WI38 (cell line): Measurements from ENCODE around the gene SERPINE3.

ENCODE experiments used
- H3K4me3 ChIP-seq: 2 replicates; pipeline ENCODE4 v1.5.1; 2011; ENCODE audit warnings: low read depth, mild to moderate bottlenecking, control low read depth, low read length
- TF ChIP-seq, protein P1 (sequence below): IDR thresholded peaks from 2 replicates; pipeline ENCODE4 v1.5.1; 2012; ENCODE audit warnings: low read depth, mild to moderate bottlenecking, control low read depth, low read length

The SERPINE3 gene

DNA sequence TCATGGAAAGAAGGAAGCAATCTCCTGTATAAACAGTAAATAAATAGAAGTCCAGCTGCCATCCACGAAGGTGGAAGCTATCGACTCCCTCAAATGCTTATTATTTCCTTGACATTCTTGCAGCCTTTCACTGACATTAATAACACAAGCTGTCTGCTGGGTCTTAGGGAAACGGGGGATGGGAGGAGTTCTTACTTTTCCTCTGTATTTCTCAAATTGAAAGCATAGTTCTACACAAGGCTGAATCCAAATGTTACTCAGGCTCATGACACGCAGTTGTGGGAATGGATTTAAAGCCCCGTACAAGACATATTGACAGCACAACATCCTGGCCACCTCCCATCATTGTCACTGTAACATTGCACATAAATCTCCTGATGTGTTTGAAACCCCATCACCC is 4.0 kb downstream of the SERPINE3 start:
- TF ChIP-seq, protein P1, sequence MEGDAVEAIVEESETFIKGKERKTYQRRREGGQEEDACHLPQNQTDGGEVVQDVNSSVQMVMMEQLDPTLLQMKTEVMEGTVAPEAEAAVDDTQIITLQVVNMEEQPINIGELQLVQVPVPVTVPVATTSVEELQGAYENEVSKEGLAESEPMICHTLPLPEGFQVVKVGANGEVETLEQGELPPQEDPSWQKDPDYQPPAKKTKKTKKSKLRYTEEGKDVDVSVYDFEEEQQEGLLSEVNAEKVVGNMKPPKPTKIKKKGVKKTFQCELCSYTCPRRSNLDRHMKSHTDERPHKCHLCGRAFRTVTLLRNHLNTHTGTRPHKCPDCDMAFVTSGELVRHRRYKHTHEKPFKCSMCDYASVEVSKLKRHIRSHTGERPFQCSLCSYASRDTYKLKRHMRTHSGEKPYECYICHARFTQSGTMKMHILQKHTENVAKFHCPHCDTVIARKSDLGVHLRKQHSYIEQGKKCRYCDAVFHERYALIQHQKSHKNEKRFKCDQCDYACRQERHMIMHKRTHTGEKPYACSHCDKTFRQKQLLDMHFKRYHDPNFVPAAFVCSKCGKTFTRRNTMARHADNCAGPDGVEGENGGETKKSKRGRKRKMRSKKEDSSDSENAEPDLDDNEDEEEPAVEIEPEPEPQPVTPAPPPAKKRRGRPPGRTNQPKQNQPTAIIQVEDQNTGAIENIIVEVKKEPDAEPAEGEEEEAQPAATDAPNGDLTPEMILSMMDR = no peak
- H3K4me3 ChIP-seq = no peak overlapping the region

DNA sequence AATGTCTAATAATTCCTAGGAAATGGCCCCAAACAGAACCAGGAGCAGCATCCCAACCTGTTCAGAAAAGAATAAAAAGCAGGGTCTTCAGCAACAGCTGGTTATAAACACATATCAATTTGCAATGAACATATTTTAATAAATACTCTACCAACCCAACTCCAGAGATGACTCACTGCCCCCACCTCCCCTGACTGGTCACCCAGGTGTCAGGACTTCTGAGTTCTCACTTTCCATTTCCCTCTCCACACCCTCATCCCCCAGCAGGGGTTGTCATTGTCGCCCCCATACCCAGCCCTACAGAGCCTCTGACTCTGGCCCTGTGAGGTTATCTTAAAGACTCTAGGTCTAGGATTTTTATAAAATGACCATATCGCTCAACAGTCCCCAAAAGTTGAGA is 6.9 kb downstream of the SERPINE3 start:
- no peak overlapping the region for H3K4me3 ChIP-seq
- TF ChIP-seq, protein P1 = no peak

GRCh38 chr13:51347099-51347498 is 7.6 kb downstream of the SERPINE3 start:
- TF ChIP-seq, protein P1 = no peak

DNA sequence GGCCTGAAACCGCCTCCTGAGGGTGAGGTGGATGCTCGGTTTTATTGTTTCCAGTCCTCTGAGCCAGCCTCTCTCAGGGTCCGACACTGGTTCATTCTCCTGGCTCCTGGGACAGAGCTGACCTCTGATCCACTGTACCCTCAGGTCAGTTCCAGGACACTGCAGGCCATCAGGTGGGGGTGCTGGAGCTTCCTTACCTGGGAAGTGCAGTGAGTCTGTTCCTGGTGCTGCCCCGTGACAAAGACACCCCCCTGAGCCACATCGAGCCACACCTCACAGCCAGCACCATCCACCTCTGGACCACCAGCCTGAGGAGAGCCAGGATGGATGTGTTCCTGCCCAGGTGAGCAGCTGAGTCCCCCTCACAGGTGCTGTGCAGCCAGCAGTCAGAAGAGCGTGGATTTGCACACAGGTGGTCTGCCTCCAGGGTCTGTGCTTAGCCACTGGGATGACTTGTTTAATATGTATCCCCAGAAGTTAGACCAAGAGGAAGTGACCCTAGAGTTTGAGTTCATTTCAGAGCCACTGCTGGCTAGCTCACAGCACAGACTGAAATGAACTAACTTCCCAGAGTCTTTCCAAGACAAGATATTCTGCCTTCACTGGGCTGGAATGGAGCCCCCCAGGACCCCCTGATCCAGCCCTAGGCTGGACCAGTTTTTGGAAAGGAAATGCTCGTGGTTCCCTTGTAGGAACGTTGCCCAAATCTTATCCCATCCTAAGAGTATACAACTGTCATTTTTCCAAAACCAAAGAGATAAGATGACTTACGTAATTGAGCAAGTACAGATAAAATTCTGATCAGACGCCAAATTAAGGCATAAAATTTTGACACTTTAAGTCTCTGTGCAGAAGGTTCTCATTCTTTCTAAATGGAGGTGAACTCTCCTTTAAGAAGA is 8.8 kb downstream of the SERPINE3 start:
- TF ChIP-seq, protein P1 = no peak
- H3K4me3 ChIP-seq = no peak overlapping the region

More at GRCh38 chr13:51347099-51347498, 7.6 kb downstream of the SERPINE3 start:
- H3K4me3 ChIP-seq = no peak overlapping the region

DNA sequence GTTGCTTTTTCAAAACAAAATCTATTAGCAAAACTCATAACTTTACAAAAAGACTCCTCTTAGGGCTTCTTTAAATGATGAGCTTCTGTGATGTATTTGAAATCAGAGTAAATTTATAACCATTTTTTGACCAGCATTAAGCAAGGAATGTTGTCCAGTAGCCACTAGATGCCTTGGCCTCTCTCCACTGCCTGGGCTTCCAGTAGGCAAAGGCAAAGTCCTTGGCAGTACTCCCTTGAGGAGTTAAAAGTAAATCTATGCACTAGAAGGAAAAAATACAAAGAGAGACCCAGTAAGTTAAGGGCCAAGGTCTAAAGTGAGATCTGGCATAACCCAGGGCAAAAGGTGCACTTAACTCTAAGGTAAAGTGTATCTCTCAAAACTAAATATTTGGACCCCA is 9.5 kb downstream of the SERPINE3 start:
- TF ChIP-seq, protein P1 = no peak
- H3K4me3 ChIP-seq = no peak overlapping the region

- TF ChIP-seq, protein P1 = no peak
Observed at GRCh38 chr13:51355217-51355616, 15.7 kb downstream of the SERPINE3 start.

DNA sequence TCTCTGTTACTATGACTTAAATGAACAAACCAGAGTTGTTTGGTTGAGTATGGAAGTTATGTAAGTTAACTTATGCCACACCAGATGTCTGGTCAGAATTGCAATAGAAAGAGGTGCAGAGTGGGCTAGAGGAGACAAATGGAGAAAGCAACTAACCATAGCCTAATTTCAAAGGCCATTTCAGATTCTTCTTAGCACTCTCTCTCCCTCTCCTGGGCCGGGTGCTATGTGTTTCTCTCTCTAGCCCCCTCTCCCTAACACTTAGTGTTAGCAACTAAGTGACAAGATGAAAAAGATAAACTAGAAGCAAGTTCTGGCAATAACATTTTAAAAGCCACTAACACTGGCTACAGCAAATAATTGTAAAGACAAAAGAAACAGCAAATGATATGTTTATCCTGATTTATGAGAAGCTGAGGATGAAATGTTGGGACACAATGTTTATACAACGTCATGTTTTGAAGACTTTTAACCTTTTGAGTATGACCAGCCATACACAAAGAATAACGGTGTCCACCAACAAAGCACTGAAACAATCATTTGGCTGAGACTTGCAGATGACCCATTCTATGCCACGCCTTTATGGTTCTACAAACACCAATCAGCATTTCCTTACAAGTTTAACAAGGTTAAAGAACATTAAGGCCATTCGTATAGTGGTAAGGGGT is 18.6 kb downstream of the SERPINE3 start:
- no peak overlapping the region for H3K4me3 ChIP-seq
- TF ChIP-seq, protein P1 = no peak

More at GRCh38 chr13:51355217-51355616, 15.7 kb downstream of the SERPINE3 start:
- no peak overlapping the region for H3K4me3 ChIP-seq
